Fibroblast of the aortic adventitia (primary cell): Measurements from ENCODE around the gene STAG1. TPM values are rescaled to one million over a fixed set of nuclear protein-coding genes. Genes with fewer than 3 reads are reported as not detected.
"Not testable (repeated sequence)": the region's sequence is repeated elsewhere in the genome, so short reads cannot be mapped to it uniquely, and the experiment has no call there.

Experiments
- DNase-seq: peaks from one replicate; pipeline ENCODE4 v3.0.0-alpha.2; 2010; ENCODE audit warnings: low read depth
- H3K4me3 ChIP-seq: 2 replicates; pipeline ENCODE4 v1.5.1; 2011; ENCODE audit warnings: low read depth, mild to moderate bottlenecking, control low read depth, low read length, moderate library complexity
- CTCF ChIP-seq: IDR thresholded peaks from 2 replicates; pipeline ENCODE4 v1.5.1; 2011; ENCODE audit warnings: mild to moderate bottlenecking, low read length, control low read depth, inconsistent platforms; ENCODE audit not compliant: insufficient read depth
- total RNA-seq: library from RNA; depleted of rRNA; stranded (reverse); fragments of >200 nt; gene quantifications from 2 replicates; pipeline ENCODE4 v1.2.3, GENCODE V29; 2012; ENCODE audit warnings: low replicate concordance

Gene STAG1
- total RNA-seq, 1 donor = 78.0 TPM

GRCh38 chr3:136749091-136749490, 3.1 kb downstream of the STAG1 start:
- no peak for DNase-seq
- TF ChIP-seq CTCF = no peak
- H3K4me3 ChIP-seq = peak overlapping the region; percentile 25

- no peak overlapping the region for H3K4me3 ChIP-seq
- TF ChIP-seq CTCF = no peak
- DNase-seq = no peak
Observed at GRCh38 chr3:136745916-136746315, 6.3 kb downstream of the STAG1 start.

- H3K4me3 ChIP-seq = no peak overlapping the region
- no peak for TF ChIP-seq CTCF
- DNase-seq = no peak
Observed at GRCh38 chr3:136741063-136741462, 11.1 kb downstream of the STAG1 start.

- no peak for TF ChIP-seq CTCF
- no peak for DNase-seq
- H3K4me3 ChIP-seq = no peak overlapping the region
Observed at GRCh38 chr3:136740351-136740958, 11.7 kb downstream of the STAG1 start.

GRCh38 chr3:136736950-136737349, 15.2 kb downstream of the STAG1 start:
- not testable (repeated sequence) for H3K4me3 ChIP-seq, DNase-seq

GRCh38 chr3:136735103-136735502, 17.1 kb downstream of the STAG1 start:
- no peak for DNase-seq
- TF ChIP-seq CTCF = no peak
- H3K4me3 ChIP-seq = no peak overlapping the region

- no peak overlapping the region for H3K4me3 ChIP-seq
- no peak for DNase-seq
- TF ChIP-seq CTCF = no peak
Observed at GRCh38 chr3:136734382-136735070, 17.7 kb downstream of the STAG1 start.
